SU-DHL-6 (cell line): Measurements from ENCODE around the gene CRYBB1.

Source experiments
- CTCF ChIP-seq: fragments of 200-600 bp; sonication (generic); IDR thresholded peaks from one replicate; pipeline ENCODE4 v1.5.1; 2017; ENCODE audit warnings: antibody characterized with exemption, mild to moderate bottlenecking, low read length, moderate library complexity; ENCODE audit not compliant: insufficient read depth, poor library complexity, severe bottlenecking
- EZH2phosphoT487 ChIP-seq: fragments of 200-600 bp; sonication (generic), shearing (Covaris generic); conservative IDR thresholded peaks from 2 replicates; pipeline ENCODE4 v1.6.1; 2018; ENCODE audit warnings: mild to moderate bottlenecking, antibody characterized with exemption, low read length, moderate library complexity, mixed read lengths

GRCh38 chr22:26617271-26618199 lies at the start of gene CRYBB1:
- no peak for TF ChIP-seq CTCF
- TF ChIP-seq EZH2phosphoT487 = no peak
